Fibroblast of villous mesenchyme (primary cell): ENCODE results near the gene OR2T33. TPM values are rescaled to one million over a fixed set of nuclear protein-coding genes. Genes with fewer than 3 reads are reported as not detected.
"Not testable (repeated sequence)": the region's sequence is repeated elsewhere in the genome, so short reads cannot be mapped to it uniquely, and the experiment has no call there.

Source experiments
- DNase-seq: peaks from one replicate; pipeline ENCODE4 v3.0.0-alpha.2; 2010; ENCODE audit warnings: low read depth
- H3K4me3 ChIP-seq: 2 replicates; pipeline ENCODE4 v1.5.1; 2011; ENCODE audit warnings: low read depth, mild to moderate bottlenecking, low read length
- CTCF ChIP-seq: IDR thresholded peaks from 2 replicates; pipeline ENCODE4 v1.5.1; 2012; ENCODE audit warnings: low read depth, mild to moderate bottlenecking, low read length; ENCODE audit not compliant: insufficient read depth
- total RNA-seq: library from RNA; depleted of rRNA; stranded (reverse); fragments of >200 nt; gene quantifications from 2 replicates; pipeline ENCODE4 v1.2.3, GENCODE V29; 2012

The OR2T33 gene
- total RNA-seq, 1 donor = not detected

- no peak for DNase-seq
- TF ChIP-seq CTCF = no peak
- no peak overlapping the region for H3K4me3 ChIP-seq
These were observed 9.6 kb downstream of the OR2T33 start for GRCh38 chr1:248268178-248268577.

GRCh38 chr1:248259309-248259708 lies 18.5 kb downstream of the OR2T33 start:
- H3K4me3 ChIP-seq, DNase-seq: not testable (repeated sequence)

GRCh38 chr1:248243204-248243603 lies 34.6 kb downstream of the OR2T33 start:
- no peak overlapping the region for H3K4me3 ChIP-seq
- peak; percentile 67 for TF ChIP-seq CTCF
- DNase-seq = peak; percentile 17

GRCh38 chr1:248239478-248239877 lies 38.3 kb downstream of the OR2T33 start:
- no peak overlapping the region for H3K4me3 ChIP-seq
- no peak for TF ChIP-seq CTCF
- DNase-seq = no peak

- DNase-seq = no peak
These were observed 46.7 kb downstream of the OR2T33 start, which contains the start of gene OR2M4 for GRCh38 chr1:248231117-248231516. Gene OR2M4 (plus strand): TSS chr1:248231417. CDS start chr1:248238929, 7,512 bp downstream.

GRCh38 chr1:248229360-248229908 lies 48.3 kb downstream of the OR2T33 start:
- H3K4me3 ChIP-seq = no peak overlapping the region
- no peak for DNase-seq
- TF ChIP-seq CTCF = no peak

More at GRCh38 chr1:248231117-248231516, 46.7 kb downstream of the OR2T33 start, which contains the start of gene OR2M4:
- no peak for TF ChIP-seq CTCF
- no peak within 1 kb of the TSS for H3K4me3 ChIP-seq

GRCh38 chr1:248225537-248225936 lies 52.2 kb downstream of the OR2T33 start:
- no peak overlapping the region for H3K4me3 ChIP-seq
- no peak for TF ChIP-seq CTCF
- no peak for DNase-seq

Other genes starting within 250 kb of the OR2T33 start
- gene OR2L2, start 247.9 kb downstream of the OR2T33 start, total RNA-seq = under 0.01 TPM in 1 of 2 replicates, not detected in the other
- gene OR2L3, start 231.1 kb downstream of the OR2T33 start, total RNA-seq = not detected in 2 replicates
- not detected in 2 replicates for gene OR2L13, start 182.8 kb downstream of the OR2T33 start, total RNA-seq
- gene OR2M5, start 132.8 kb downstream of the OR2T33 start, total RNA-seq = not detected in 2 replicates
- gene OR2M2, start 103.2 kb downstream of the OR2T33 start, total RNA-seq = not detected in 2 replicates
- not detected in 2 replicates for gene OR2M3, start 80.7 kb downstream of the OR2T33 start, total RNA-seq
- gene OR2M4, start 46.6 kb downstream of the OR2T33 start, total RNA-seq = not detected in 2 replicates
- gene OR2T12, start 25.4 kb upstream of the OR2T33 start, total RNA-seq = not detected in 2 replicates
- not detected in 2 replicates for gene OR2M7, start 46.6 kb upstream of the OR2T33 start, total RNA-seq
- gene OR14C36, start 70.8 kb upstream of the OR2T33 start, total RNA-seq = not detected in 2 replicates
- gene OR2T4, start 83.7 kb upstream of the OR2T33 start, total RNA-seq = not detected in 2 replicates
- not detected in 2 replicates for gene OR2T6, start 97.8 kb upstream of the OR2T33 start, total RNA-seq
- gene OR2T1, start 125.1 kb upstream of the OR2T33 start, total RNA-seq = not detected in 2 replicates
- gene OR2T2, start 167.7 kb upstream of the OR2T33 start, total RNA-seq = not detected in 2 replicates
- not detected in 2 replicates for gene OR2T3, start 195.4 kb upstream of the OR2T33 start, total RNA-seq
- gene OR2T5, start 210.6 kb upstream of the OR2T33 start, total RNA-seq = not detected in 2 replicates
- not detected in 2 replicates for gene OR2G6, start 230.1 kb upstream of the OR2T33 start, total RNA-seq